ENCODE data around the gene OR6C70.

DNA sequence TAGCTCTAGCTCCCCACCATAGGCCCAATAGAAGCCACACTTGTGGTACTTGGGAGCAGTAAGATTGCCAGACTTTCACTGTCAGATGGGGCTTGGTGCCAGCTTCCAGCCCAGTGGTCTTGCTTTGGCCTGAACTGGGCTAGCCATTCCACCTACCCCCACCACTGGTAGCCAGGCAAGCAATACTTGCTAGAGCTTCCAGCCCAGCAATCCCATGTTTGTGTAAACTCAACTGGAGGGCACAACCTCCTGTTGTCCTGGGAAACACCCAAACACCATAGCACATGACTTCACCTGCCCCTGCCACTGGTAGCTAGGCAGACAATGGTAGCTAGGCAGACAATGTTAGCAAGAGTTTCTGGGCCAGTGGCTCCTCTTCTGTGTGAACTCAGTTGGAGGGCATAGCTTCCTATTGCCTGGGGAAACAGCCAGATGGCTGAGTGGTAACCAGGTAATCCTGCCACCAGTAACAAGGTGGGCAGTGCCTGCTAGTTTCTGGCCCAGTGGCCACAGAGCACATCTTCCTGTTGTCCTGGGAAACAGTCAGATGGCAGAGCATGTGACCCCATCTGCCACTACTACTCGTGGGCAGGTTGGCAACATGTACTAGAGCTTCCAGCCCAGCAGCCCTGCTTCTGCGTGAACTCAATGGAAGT lies 49.5 kb downstream of the OR6C70 start:
- no peak for TF ChIP-seq CTCF (IDR thresholded peaks at IDR 0.05; ENCODE audit: low read depth, low read length)
- TF ChIP-seq EZH2phosphoT487 (IDR thresholded peaks at IDR 0.05; ENCODE audit: low read depth), result no peak
